Right atrium auricular region (tissue), 2 donors: ENCODE data around the gene RNU7-1. TPM values are rescaled to one million over a fixed set of nuclear protein-coding genes. Genes with fewer than 3 reads are reported as not detected.
A peak's percentile ranks its signal among the peaks of the same experiment; 100 is the strongest.

Experiments used
- DNase-seq: peaks from one replicate; pipeline ENCODE4 v3.0.0-alpha.2; 2019; ENCODE audit warnings: low spot score
- H3K27ac ChIP-seq, 2 donors: fragments of 200-600 bp; sonication (generic); 1 replicate in 1 of 2; 2 replicates in 1 of 2; pipeline ENCODE4 v1.5.1; 2016 to 2019
- H3K27me3 ChIP-seq, 2 donors: fragments of 200-600 bp; sonication (generic); one replicate each; pipeline versions ENCODE4 v1.5.1 to v1.6.0; 2017 to 2019
- H3K36me3 ChIP-seq: fragments of 200-600 bp; sonication (generic); one replicate; pipeline ENCODE4 v1.5.1; 2016
- H3K4me1 ChIP-seq, 2 donors: fragments of 200-600 bp; sonication (generic); one replicate each; pipeline versions ENCODE4 v1.5.1 to v1.6.0; 2017 to 2019
- H3K4me3 ChIP-seq, 2 donors: fragments of 200-600 bp; sonication (generic); 1 replicate in 1 of 2; 2 replicates in 1 of 2; pipeline ENCODE4 v1.5.1; 2017 to 2019; ENCODE audit warnings: mild to moderate bottlenecking in 1 of 2, moderate library complexity in 1 of 2
- H3K9me3 ChIP-seq, 2 donors: fragments of 200-600 bp; sonication (generic); one replicate each; pipeline ENCODE4 v1.5.1; 2019
- CTCF ChIP-seq, 2 donors: fragments of 200-600 bp; sonication (generic); IDR thresholded peaks; one replicate each; pipeline ENCODE4 v1.5.1; 2019; ENCODE audit warnings: antibody characterized with exemption in 2 of 2
- total RNA-seq, 2 donors: library from RNA; depleted of rRNA; stranded (reverse); fragments of >200 nt; gene quantifications; one replicate each; pipeline ENCODE4 v1.1.0, GENCODE V29; 2016

RNU7-1 gene
- total RNA-seq, 2 donors from 2014 or later = not detected

- peak overlapping the region; percentile 93 to 95 for H3K4me3 ChIP-seq
- no peak for TF ChIP-seq CTCF (IDR thresholded peaks at IDR 0.05)
- no peaks in the 10 kb centered on the region for H3K27me3 ChIP-seq
- peaks cover 0 to 69% of the 10 kb centered on the region in 2 donors for H3K4me1 ChIP-seq
- no peaks in the 10 kb centered on the region for H3K9me3 ChIP-seq
- no peak for DNase-seq
- H3K36me3 ChIP-seq = no peaks in the 10 kb centered on the region
- H3K27ac ChIP-seq = peak overlapping the region; percentile 99
Measured at GRCh38 chr12:6928022-6928702, 15.5 kb upstream of the RNU7-1 start.

GRCh38 chr12:6928703-6929407 is 14.8 kb upstream of the RNU7-1 start:
- H3K36me3 ChIP-seq = peaks cover 3% of the 10 kb centered on the region
- DNase-seq = no peak
- peak overlapping the region; percentile 99 for H3K27ac ChIP-seq
- peaks cover 0 to 73% of the 10 kb centered on the region in 2 donors for H3K4me1 ChIP-seq
- no peak for TF ChIP-seq CTCF (IDR thresholded peaks at IDR 0.05)
- peak overlapping the region; percentile 93 to 95 for H3K4me3 ChIP-seq
- no peaks in the 10 kb centered on the region for H3K27me3 ChIP-seq
- H3K9me3 ChIP-seq = no peaks in the 10 kb centered on the region

- Histone ChIP-seq H3K4me3 (peak overlapping the region; percentile 93 to 95), H3K36me3 (peaks cover 11% of the 10 kb centered on the region), H3K27ac (peak overlapping the region; percentile 99), H3K27me3 (no peaks in the 10 kb centered on the region), H3K4me1 (peaks cover 0 to 73% of the 10 kb centered on the region in 2 donors), H3K9me3 (no peaks in the 10 kb centered on the region)
- no peak for TF ChIP-seq CTCF (IDR thresholded peaks at IDR 0.05)
- no peak for DNase-seq
Measured at GRCh38 chr12:6929466-6930452, 13.9 kb upstream of the RNU7-1 start.

- TF ChIP-seq CTCF (IDR thresholded peaks at IDR 0.05) = no peak
- Histone ChIP-seq H3K27ac (peak overlapping the region in 1 of 2 donors; percentile 68), H3K36me3 (peaks cover 28% of the 10 kb centered on the region), H3K4me3 (no peak overlapping the region), H3K27me3 (no peaks in the 10 kb centered on the region), H3K4me1 (peaks cover 0 to 73% of the 10 kb centered on the region in 2 donors), H3K9me3 (no peaks in the 10 kb centered on the region)
- DNase-seq = no peak
Measured at GRCh38 chr12:6932766-6933165, 10.8 kb upstream of the RNU7-1 start.

GRCh38 chr12:6934110-6934509 is 9.5 kb upstream of the RNU7-1 start:
- TF ChIP-seq CTCF (IDR thresholded peaks at IDR 0.05) = no peak
- Histone ChIP-seq H3K27ac (peak overlapping the region; percentile 65 to 68), H3K4me3 (no peak overlapping the region), H3K9me3 (no peaks in the 10 kb centered on the region), H3K36me3 (peaks cover 28% of the 10 kb centered on the region), H3K4me1 (peaks cover 0 to 82% of the 10 kb centered on the region in 2 donors), H3K27me3 (no peaks in the 10 kb centered on the region)
- no peak for DNase-seq
